HG03196 (cell line): ENCODE results near the gene CORO2B.

Source experiments
- ATAC-seq: cut with Tn5 transposase; IDR thresholded peaks from one replicate; pipeline ENCODE4 v1.9.1; 2021; ENCODE audit not compliant: unreplicated experiment

CORO2B gene

GRCh38 chr15:68553994-68554720, 24.6 kb upstream of the CORO2B start:
- no peak for ATAC-seq

- no peak for ATAC-seq
Observed at GRCh38 chr15:68554721-68555678, 23.8 kb upstream of the CORO2B start.

GRCh38 chr15:68555679-68556037, 23.1 kb upstream of the CORO2B start:
- no peak for ATAC-seq

GRCh38 chr15:68556139-68556990, 22.4 kb upstream of the CORO2B start:
- no peak for ATAC-seq

- ATAC-seq = no peak
Observed at GRCh38 chr15:68557469-68558317, 21.1 kb upstream of the CORO2B start.

- no peak for ATAC-seq
Observed at GRCh38 chr15:68558318-68559305, 20.2 kb upstream of the CORO2B start.

- peak; percentile 59 for ATAC-seq
Observed at GRCh38 chr15:68559345-68560310, 19.2 kb upstream of the CORO2B start.

GRCh38 chr15:68560501-68561113, 18.2 kb upstream of the CORO2B start:
- ATAC-seq = no peak

- no peak for ATAC-seq
Observed at GRCh38 chr15:68561171-68561900, 17.5 kb upstream of the CORO2B start.

- no peak for ATAC-seq
Observed at GRCh38 chr15:68561901-68562300, 16.9 kb upstream of the CORO2B start.

- ATAC-seq = no peak
Observed at GRCh38 chr15:68564173-68564572, 14.6 kb upstream of the CORO2B start.

- no peak for ATAC-seq
Observed at GRCh38 chr15:68565234-68565633, 13.6 kb upstream of the CORO2B start.

- ATAC-seq = no peak
Observed at GRCh38 chr15:68565726-68566125, 13.1 kb upstream of the CORO2B start.

- ATAC-seq = no peak
Observed at GRCh38 chr15:68566377-68566954, 12.3 kb upstream of the CORO2B start.

GRCh38 chr15:68567345-68567744, 11.4 kb upstream of the CORO2B start:
- ATAC-seq = no peak

GRCh38 chr15:68570974-68571373, 7.8 kb upstream of the CORO2B start:
- no peak for ATAC-seq
